C4-2B (cell line): ENCODE measurements around the gene AFF3.

Source experiments
- ZFX ChIP-seq: fragments of 450-650 bp; IDR thresholded peaks from 2 replicates; pipeline ENCODE4 v1.6.1; 2017
- TF ChIP-seq, protein P1 (sequence below): fragments of 450-650 bp; conservative IDR thresholded peaks from 2 replicates; pipeline ENCODE4 v1.5.1; 2017; ENCODE audit warnings: mild to moderate bottlenecking

- TF ChIP-seq, protein P1, sequence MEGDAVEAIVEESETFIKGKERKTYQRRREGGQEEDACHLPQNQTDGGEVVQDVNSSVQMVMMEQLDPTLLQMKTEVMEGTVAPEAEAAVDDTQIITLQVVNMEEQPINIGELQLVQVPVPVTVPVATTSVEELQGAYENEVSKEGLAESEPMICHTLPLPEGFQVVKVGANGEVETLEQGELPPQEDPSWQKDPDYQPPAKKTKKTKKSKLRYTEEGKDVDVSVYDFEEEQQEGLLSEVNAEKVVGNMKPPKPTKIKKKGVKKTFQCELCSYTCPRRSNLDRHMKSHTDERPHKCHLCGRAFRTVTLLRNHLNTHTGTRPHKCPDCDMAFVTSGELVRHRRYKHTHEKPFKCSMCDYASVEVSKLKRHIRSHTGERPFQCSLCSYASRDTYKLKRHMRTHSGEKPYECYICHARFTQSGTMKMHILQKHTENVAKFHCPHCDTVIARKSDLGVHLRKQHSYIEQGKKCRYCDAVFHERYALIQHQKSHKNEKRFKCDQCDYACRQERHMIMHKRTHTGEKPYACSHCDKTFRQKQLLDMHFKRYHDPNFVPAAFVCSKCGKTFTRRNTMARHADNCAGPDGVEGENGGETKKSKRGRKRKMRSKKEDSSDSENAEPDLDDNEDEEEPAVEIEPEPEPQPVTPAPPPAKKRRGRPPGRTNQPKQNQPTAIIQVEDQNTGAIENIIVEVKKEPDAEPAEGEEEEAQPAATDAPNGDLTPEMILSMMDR: no peak
- no peak for TF ChIP-seq ZFX
These were observed 74.0 kb downstream of the AFF3 start for GRCh38 chr2:100068395-100068794.
